Activated CD8-positive, alpha-beta T cell treated with anti-CD3 and anti-CD28 coated beads for 36 hours (primary cell): ENCODE data around the gene KLHDC7A. TPM values are rescaled to one million over a fixed set of nuclear protein-coding genes. Genes with fewer than 3 reads are reported as not detected.

Source experiments
- ATAC-seq: fragments of 200-7000 bp; cut with Tn5 transposase; one replicate; pipeline ENCODE4 v1.10.0; 2021; ENCODE audit warnings: mild to moderate bottlenecking, moderate library complexity
- CTCF ChIA-PET: fragments of 350-600 bp; sonication (Branson Sonifier 250); formaldehyde crosslinking; loops from one replicate; lab custom pipeline; 2021; ENCODE audit warnings: antibody characterized with exemption; lab: Charles Lee
- POLR2A ChIA-PET: fragments of 350-600 bp; sonication (Branson Sonifier 250); formaldehyde crosslinking; loops from one replicate; lab custom pipeline; 2021; ENCODE audit warnings: antibody characterized with exemption; lab: Charles Lee
- DNase-seq: peaks from one replicate; pipeline ENCODE4 v3.0.0-alpha.2; 2020
- H3K27ac Mint-ChIP-seq: one replicate; pipeline ENCODE4 v1.8.0; 2021; ENCODE audit warnings: mild to moderate bottlenecking, mixed read lengths
- H3K27me3 Mint-ChIP-seq: one replicate; pipeline ENCODE4 v1.8.0; 2021; ENCODE audit warnings: mixed read lengths
- H3K36me3 Mint-ChIP-seq: one replicate; pipeline ENCODE4 v1.8.0; 2021; ENCODE audit warnings: low read depth, mixed read lengths
- H3K4me1 Mint-ChIP-seq: one replicate; pipeline ENCODE4 v1.8.0; 2021; ENCODE audit warnings: low read depth, mixed read lengths
- H3K4me3 Mint-ChIP-seq: one replicate; pipeline ENCODE4 v1.8.0; 2021; ENCODE audit warnings: mild to moderate bottlenecking, moderate library complexity, mixed read lengths
- H3K9me3 Mint-ChIP-seq: one replicate; pipeline ENCODE4 v1.8.0; 2021; ENCODE audit warnings: mixed read lengths
- intact Hi-C: fragments of 100-400 bp; cut with micrococcal nuclease; formaldehyde crosslinking; loops from one replicate; pipeline ENCODE4 v1.10.0; 2022
- total RNA-seq, 2 experiments: library from RNA; stranded (reverse); gene quantifications; one replicate each; pipeline ENCODE4 v1.2.3, GENCODE V29; 2021
- TF ChIP-seq, protein P1 (sequence below): fragments of 200-600 bp; IDR thresholded peaks from one replicate; pipeline ENCODE4 v1.8.0; 2022; ENCODE audit warnings: antibody characterized with exemption, mild to moderate bottlenecking

Gene KLHDC7A
- total RNA-seq, 2 experiments from 2014 or later = not detected

DNA sequence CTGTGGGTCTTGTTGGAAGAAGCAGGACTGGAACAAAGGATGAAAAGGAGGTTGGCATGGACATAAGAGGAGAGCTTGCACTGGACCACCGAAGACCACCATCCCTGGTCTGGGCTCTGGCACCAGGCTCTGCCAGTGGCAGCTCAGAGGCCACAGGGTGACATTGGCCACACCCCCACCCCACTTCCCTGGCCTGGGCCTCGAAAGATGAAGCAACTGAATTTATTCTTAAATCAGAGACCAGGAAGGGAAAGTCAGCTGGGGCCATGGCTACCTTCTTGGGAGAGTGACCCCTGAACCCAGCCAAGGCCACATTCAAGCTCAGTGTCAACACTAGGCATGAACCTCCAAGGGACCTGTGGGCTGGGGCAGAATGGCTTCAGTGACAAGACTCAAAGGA is 4.0 kb downstream of the KLHDC7A start:
- no peak overlapping the region for H3K27ac Mint-ChIP-seq
- no peaks in the 10 kb centered on the region for H3K4me1 Mint-ChIP-seq
- TF ChIP-seq, protein P1, sequence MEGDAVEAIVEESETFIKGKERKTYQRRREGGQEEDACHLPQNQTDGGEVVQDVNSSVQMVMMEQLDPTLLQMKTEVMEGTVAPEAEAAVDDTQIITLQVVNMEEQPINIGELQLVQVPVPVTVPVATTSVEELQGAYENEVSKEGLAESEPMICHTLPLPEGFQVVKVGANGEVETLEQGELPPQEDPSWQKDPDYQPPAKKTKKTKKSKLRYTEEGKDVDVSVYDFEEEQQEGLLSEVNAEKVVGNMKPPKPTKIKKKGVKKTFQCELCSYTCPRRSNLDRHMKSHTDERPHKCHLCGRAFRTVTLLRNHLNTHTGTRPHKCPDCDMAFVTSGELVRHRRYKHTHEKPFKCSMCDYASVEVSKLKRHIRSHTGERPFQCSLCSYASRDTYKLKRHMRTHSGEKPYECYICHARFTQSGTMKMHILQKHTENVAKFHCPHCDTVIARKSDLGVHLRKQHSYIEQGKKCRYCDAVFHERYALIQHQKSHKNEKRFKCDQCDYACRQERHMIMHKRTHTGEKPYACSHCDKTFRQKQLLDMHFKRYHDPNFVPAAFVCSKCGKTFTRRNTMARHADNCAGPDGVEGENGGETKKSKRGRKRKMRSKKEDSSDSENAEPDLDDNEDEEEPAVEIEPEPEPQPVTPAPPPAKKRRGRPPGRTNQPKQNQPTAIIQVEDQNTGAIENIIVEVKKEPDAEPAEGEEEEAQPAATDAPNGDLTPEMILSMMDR = no peak
- DNase-seq (no peak), ATAC-seq (no peak)
- ChIA-PET CTCF (no interaction called here), POLR2A (interaction anchor here (0.5 kb wide), 1 partner anchor 101 kb away, joined by 3 read pairs; no protein-coding TSS in a partner anchor)
- H3K27me3 Mint-ChIP-seq = peaks cover 5% of the 10 kb centered on the region
- H3K36me3 Mint-ChIP-seq = no peaks in the 10 kb centered on the region
- intact Hi-C loops = no loop called here
- peaks cover 3% of the 10 kb centered on the region for H3K9me3 Mint-ChIP-seq
- no peak overlapping the region for H3K4me3 Mint-ChIP-seq

DNA sequence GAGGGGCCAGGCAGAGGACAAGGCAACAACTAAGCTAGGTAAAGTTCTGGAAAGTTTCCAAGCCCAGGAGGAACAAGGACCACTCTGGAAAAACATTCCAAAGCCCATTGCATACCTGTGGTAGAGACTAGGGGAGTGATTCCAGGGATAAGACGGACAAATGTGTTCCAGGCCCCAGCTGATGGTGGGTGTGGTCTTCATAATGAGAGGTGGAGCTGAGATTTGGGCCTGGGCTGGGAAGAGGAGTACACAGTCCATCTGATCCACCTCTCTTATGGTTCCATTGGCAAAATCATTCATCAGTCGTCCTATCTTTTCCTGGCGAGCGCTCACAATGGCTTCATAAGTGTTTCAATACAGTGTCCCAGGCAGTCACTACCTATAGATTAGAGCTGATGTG is 4.5 kb downstream of the KLHDC7A start:
- Mint-ChIP-seq H3K4me1 (no peaks in the 10 kb centered on the region), H3K27ac (no peak overlapping the region), H3K4me3 (no peak overlapping the region), H3K36me3 (no peaks in the 10 kb centered on the region), H3K9me3 (peaks cover 3% of the 10 kb centered on the region), H3K27me3 (peaks cover 5% of the 10 kb centered on the region)
- TF ChIP-seq, protein P1 = no peak
- no peak for ATAC-seq
- POLR2A ChIA-PET = no interaction called here
- intact Hi-C loops = no loop called here
- DNase-seq = no peak
- CTCF ChIA-PET = no interaction called here

DNA sequence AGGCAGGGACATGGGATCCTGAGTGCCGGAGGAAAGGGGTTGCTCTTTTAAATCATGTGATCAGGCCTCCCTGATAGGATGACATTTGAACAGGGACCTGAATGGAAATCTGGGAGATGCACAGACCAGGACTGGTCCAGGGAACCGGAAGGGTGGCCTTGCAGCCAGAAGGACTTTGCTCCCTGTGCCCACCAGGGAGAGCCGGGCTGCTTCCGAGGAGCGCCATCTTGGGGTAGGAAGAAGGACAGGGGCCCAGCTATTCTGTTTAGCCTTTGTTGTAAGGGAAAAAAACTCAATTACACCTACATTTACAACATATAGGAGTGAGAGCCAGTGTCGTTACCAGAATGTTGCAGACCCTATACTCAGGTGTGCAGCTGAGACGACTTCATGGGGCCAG is 5.5 kb downstream of the KLHDC7A start:
- H3K27me3 Mint-ChIP-seq = peaks cover 5% of the 10 kb centered on the region
- CTCF ChIA-PET = no interaction called here
- H3K27ac Mint-ChIP-seq = no peak overlapping the region
- H3K4me1 Mint-ChIP-seq = no peaks in the 10 kb centered on the region
- peaks cover 3% of the 10 kb centered on the region for H3K9me3 Mint-ChIP-seq
- POLR2A ChIA-PET = no interaction called here
- no peak overlapping the region for H3K4me3 Mint-ChIP-seq
- TF ChIP-seq, protein P1 = no peak
- intact Hi-C loops = no loop called here
- DNase-seq (no peak), ATAC-seq (no peak)
- no peaks in the 10 kb centered on the region for H3K36me3 Mint-ChIP-seq

DNA sequence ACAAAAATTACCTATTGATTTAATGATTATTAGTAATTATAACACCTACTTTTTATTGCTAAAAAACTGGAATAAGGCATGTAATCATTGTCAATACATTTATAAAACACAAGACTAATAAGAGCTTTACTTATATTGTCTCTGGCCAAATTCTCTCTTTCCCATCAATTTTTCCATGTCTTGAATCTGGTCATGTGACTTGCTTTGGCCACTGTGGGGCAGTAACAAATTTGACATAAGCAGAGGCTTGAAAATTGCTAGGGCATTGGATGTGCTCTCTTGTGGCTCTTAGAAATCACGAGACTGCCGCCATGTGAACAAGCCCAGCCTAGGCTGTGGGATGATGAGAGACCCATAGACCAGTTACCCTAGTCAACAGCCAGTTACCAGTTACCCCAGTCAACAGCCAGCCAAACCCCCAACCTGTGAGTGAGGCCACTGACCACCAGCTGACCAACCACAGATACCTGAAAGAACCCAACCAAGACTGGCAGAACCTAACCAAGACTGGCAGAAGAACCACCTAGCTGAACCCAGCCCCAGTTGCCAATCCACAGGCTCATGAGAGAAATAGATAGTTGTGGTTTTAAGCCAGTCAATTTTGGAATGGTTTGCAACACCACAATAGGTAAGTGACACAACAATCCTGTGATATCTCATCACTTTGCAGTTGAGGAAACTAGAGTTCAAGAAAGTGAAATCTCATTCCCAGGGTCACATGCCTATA is 8.8 kb downstream of the KLHDC7A start:
- Mint-ChIP-seq H3K27me3 (peaks cover 11% of the 10 kb centered on the region), H3K4me1 (no peaks in the 10 kb centered on the region), H3K9me3 (peaks cover 3% of the 10 kb centered on the region), H3K27ac (no peak overlapping the region), H3K4me3 (no peak overlapping the region), H3K36me3 (no peaks in the 10 kb centered on the region)
- no peak for ATAC-seq
- CTCF ChIA-PET = no interaction called here
- DNase-seq = no peak
- TF ChIP-seq, protein P1 = no peak
- POLR2A ChIA-PET = no interaction called here
- intact Hi-C loops = no loop called here

DNA sequence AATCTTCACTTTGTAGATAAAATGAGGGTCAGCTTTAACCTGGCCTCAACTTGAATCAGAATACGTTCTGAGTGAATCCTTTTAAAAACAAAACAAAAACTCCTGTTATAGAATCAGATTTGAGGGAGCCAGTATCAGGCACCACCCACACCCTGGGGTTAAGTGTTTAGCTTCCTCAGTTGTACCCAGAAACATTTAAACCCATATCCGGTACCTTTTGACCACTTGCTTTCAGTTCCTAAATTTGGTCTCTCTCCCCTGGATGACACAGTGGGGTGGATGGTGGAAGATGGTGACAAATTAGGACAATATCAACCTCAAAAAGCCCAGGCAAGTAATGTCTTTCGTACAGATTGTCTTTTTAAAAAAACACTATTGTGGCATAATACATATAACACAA is 10.4 kb downstream of the KLHDC7A start:
- Mint-ChIP-seq H3K36me3 (no peaks in the 10 kb centered on the region), H3K4me1 (no peaks in the 10 kb centered on the region), H3K4me3 (no peak overlapping the region), H3K9me3 (peaks cover 3% of the 10 kb centered on the region), H3K27ac (no peak overlapping the region), H3K27me3 (peaks cover 12% of the 10 kb centered on the region)
- intact Hi-C loops = no loop called here
- no peak for DNase-seq
- TF ChIP-seq, protein P1 = no peak
- POLR2A ChIA-PET = no interaction called here
- CTCF ChIA-PET = no interaction called here
- ATAC-seq = no peak
